Gastroesophageal sphincter (tissue), 4 donors: Measurements from ENCODE around the gene ID3. TPM values are rescaled to one million over a fixed set of nuclear protein-coding genes. Genes with fewer than 3 reads are reported as not detected.

ENCODE experiments used
- ATAC-seq: fragments of 150-250 bp; one replicate; pipeline ENCODE4 v1.9.1; 2016; ENCODE audit warnings: mild to moderate bottlenecking, moderate library complexity
- H3K27ac ChIP-seq, 4 donors: fragments of 200-600 bp; sonication (generic) in 3 of 4; 1 replicate in 3 of 4; 2 replicates in 1 of 4; pipeline ENCODE4 v1.5.1; 2016 to 2019
- H3K27me3 ChIP-seq: fragments of 200-600 bp; sonication (generic); one replicate; pipeline ENCODE4 v1.5.1; 2019
- H3K36me3 ChIP-seq, 2 donors: fragments of 200-600 bp; sonication (generic); one replicate each; pipeline ENCODE4 v1.5.1; 2019; ENCODE audit warnings: control low read depth in 1 of 2
- H3K4me1 ChIP-seq, 3 donors: fragments of 200-600 bp; sonication (generic); 1 replicate in 2 of 3; 2 replicates in 1 of 3; pipeline ENCODE4 v1.5.1; 2016 to 2019; ENCODE audit warnings: control low read depth in 2 of 3
- H3K4me3 ChIP-seq, 2 donors: fragments of 200-600 bp; sonication (generic); one replicate each; pipeline ENCODE4 v1.5.1; 2019; ENCODE audit warnings: mild to moderate bottlenecking in 1 of 2, moderate library complexity in 1 of 2
- H3K9me3 ChIP-seq, 3 donors: fragments of 200-600 bp; sonication (generic); one replicate each; pipeline ENCODE4 v1.5.1; 2017 to 2019; ENCODE audit warnings: control low read depth in 2 of 3
- EP300 ChIP-seq: sonication (generic); formaldehyde crosslinking; IDR thresholded peaks from one replicate; pipeline ENCODE4 v1.6.1; 2017; ENCODE audit warnings: antibody characterized with exemption, mild to moderate bottlenecking
- POLR2A ChIP-seq, 2 donors: fragments of 450-650 bp; IDR thresholded peaks; one replicate each; pipeline ENCODE4 v1.6.1; 2017; ENCODE audit warnings: antibody characterized with exemption in 2 of 2, mild to moderate bottlenecking in 2 of 2, moderate library complexity in 1 of 2
- POLR2AphosphoS5 ChIP-seq: sonication (generic); formaldehyde crosslinking; IDR thresholded peaks from one replicate; pipeline ENCODE4 v1.6.1; 2017; ENCODE audit warnings: antibody characterized with exemption
- WGBS, 2 donors: methylation state at CpG; one replicate each; pipeline ENCODE4 v1.1.5; 2018; ENCODE audit warnings: low coverage in 1 of 2; 5-methylcytosine and 5-hydroxymethylcytosine counted together
- total RNA-seq, 4 donors: library from RNA; depleted of rRNA; stranded (reverse); fragments of >200 nt; gene quantifications; one replicate each; pipeline ENCODE4 v1.1.0, GENCODE V29; 2016
- TF ChIP-seq, protein P1 (sequence below), 4 experiments: fragments of 200-600 bp in 2 of 4; fragments of 450-650 bp in 2 of 4; sonication (generic) in 1 of 4; IDR thresholded peaks; one replicate each; pipeline ENCODE4 v1.5.1; 2017 to 2019; ENCODE audit warnings: antibody characterized with exemption in 4 of 4, mild to moderate bottlenecking in 2 of 4, moderate library complexity in 2 of 4

ID3 gene
- total RNA-seq, 4 donors from 2014 or later = 144 to 270 (median 221) TPM

DNA sequence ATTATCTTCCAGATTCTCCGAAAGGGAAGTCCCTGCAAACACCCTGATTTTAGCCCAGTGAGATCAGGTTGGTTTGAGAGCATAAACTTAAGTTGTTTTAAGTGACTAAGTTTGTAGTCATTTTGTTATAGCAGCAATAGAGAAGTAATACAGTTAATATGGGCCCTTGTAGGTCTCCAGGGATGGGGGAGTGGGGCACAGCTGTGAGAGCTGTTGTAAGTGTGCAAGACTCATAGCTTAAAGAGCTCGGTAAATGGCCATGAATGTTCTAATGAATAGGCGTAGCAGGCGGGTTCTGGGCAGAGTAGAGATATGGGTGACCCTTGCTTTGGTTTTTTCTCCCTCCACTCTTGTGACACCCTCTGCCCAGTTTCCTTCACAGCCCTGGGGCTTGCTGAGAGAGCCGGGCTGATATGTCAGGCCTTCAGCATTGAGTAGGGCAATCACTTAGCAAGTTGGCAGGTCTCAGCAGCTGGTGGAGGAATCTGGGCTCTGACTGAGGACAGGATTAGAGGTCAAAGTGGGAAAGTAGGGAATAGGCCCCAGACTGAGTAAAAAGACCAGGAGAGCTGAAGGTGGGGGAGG, 16.0 kb upstream of the ID3 start:
- peak overlapping the region; percentile 86 to 95 (median 88) for H3K27ac ChIP-seq
- ATAC-seq = no peak
- TF ChIP-seq POLR2A (IDR thresholded peaks at IDR 0.05) (no peak), EP300 (no peak), POLR2AphosphoS5 (no peak)
- TF ChIP-seq, protein P1, sequence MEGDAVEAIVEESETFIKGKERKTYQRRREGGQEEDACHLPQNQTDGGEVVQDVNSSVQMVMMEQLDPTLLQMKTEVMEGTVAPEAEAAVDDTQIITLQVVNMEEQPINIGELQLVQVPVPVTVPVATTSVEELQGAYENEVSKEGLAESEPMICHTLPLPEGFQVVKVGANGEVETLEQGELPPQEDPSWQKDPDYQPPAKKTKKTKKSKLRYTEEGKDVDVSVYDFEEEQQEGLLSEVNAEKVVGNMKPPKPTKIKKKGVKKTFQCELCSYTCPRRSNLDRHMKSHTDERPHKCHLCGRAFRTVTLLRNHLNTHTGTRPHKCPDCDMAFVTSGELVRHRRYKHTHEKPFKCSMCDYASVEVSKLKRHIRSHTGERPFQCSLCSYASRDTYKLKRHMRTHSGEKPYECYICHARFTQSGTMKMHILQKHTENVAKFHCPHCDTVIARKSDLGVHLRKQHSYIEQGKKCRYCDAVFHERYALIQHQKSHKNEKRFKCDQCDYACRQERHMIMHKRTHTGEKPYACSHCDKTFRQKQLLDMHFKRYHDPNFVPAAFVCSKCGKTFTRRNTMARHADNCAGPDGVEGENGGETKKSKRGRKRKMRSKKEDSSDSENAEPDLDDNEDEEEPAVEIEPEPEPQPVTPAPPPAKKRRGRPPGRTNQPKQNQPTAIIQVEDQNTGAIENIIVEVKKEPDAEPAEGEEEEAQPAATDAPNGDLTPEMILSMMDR (IDR thresholded peaks at IDR 0.05) = no peak

DNA sequence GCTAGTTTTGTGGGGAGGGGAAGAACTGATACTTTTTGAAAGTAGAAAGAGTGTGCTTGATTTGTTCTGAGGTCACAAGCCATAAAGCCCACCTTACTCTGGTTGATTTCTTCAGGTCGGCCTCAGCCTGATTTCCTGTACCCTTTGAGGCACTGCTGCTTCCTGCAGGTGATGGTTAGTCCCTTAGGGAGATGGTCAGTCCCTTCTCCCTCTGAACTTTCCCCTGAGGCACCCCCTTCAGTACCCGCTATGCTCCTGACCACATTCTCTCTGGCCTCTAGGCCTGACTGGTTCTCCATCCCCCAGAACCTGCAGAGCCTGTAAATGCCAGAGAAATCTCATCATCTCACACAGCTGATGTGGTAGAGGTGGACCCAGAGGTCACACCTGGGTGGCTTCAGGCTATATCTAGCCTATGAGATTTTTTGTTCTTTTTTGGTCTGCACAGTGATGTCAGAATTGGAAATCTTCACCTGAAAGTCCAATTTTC, 15.0 kb upstream of the ID3 start:
- peak overlapping the region in 2 of 4 donors; percentile 39 to 86 for H3K27ac ChIP-seq
- no peaks in the 10 kb centered on the region for H3K36me3 ChIP-seq
- peaks cover 12 to 41% (median 25%) of the 10 kb centered on the region in 3 donors for H3K4me1 ChIP-seq
- 85 to 100% methylated on average over 1 to 2 of the region's 2 CpGs for WGBS, 2 donors
- no peak for ATAC-seq
- no peak overlapping the region for H3K4me3 ChIP-seq
- H3K9me3 ChIP-seq = no peaks in the 10 kb centered on the region
- no peaks in the 10 kb centered on the region for H3K27me3 ChIP-seq
- TF ChIP-seq POLR2A (IDR thresholded peaks at IDR 0.05) (no peak), POLR2AphosphoS5 (no peak), EP300 (no peak)
- TF ChIP-seq, protein P1 (IDR thresholded peaks at IDR 0.05) = no peak

More for the DNA sequence above, 16.0 kb upstream of the ID3 start:
- Histone ChIP-seq H3K36me3 (no peaks in the 10 kb centered on the region), H3K4me1 (peaks cover 12 to 39% (median 23%) of the 10 kb centered on the region in 3 donors), H3K27me3 (no peaks in the 10 kb centered on the region), H3K9me3 (no peaks in the 10 kb centered on the region), H3K4me3 (no peak overlapping the region)
- 68 to 76% methylated on average over 4 of the region's 5 CpGs for WGBS, 2 donors

DNA sequence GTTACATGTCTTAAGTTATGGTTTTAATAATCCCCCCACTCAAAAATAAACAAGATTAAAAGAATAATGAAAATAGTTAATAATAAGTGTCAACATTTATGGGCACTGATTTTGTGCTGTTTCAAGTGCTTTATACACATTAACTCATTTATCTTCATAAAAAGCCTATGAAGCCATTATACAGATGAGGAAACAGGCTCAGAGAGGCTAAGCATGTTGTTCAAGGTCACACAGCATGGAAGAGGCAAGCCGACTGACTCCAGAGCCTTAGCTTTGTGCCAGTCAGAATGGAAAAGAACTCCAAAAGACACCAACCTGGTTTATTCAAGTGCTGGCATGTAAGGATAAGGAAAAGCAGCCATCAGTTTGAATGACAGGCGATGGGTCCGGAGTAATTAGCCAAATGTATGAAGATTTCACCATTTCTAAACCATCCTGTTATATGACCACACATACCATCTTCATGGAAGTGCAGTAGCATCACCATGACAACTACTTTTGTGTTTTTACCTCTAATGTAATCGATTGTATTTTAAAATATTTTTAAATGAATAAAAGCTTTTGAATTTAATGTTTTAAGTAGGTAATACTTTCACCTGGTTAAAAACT, 14.4 kb upstream of the ID3 start:
- ATAC-seq = no peak
- 72 to 84% methylated on average over 4 of the region's 4 CpGs for WGBS, 2 donors
- H3K36me3 ChIP-seq = no peaks in the 10 kb centered on the region
- H3K27me3 ChIP-seq = no peaks in the 10 kb centered on the region
- H3K4me3 ChIP-seq = no peak overlapping the region
- H3K9me3 ChIP-seq = no peaks in the 10 kb centered on the region
- peaks cover 12 to 45% (median 30%) of the 10 kb centered on the region in 3 donors for H3K4me1 ChIP-seq
- TF ChIP-seq POLR2AphosphoS5 = no peak
- TF ChIP-seq POLR2A (IDR thresholded peaks at IDR 0.05) = no peak
- no peak for TF ChIP-seq EP300
- TF ChIP-seq, protein P1 (IDR thresholded peaks at IDR 0.05) = no peak
- no peak overlapping the region for H3K27ac ChIP-seq

DNA sequence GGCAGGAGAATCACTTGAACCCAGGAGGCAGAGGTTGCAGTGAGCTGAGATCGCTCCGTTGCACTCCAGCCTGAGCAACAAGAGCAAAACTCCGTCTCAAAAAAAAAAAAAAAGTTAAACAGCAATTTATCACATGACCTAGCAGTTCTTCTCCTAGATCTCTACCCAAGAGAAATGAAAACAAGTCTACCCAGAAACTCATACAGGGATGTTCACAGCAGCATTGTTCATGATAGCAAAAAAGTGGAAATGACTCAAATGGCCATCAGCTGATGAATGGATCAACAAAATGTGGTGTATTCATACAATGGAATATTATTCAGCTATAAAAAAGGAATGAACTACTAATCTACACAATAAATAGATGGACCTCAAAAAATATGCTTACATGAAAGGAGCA, 12.2 kb upstream of the ID3 start:
- Histone ChIP-seq H3K36me3 (no peaks in the 10 kb centered on the region), H3K27ac (no peak overlapping the region), H3K27me3 (no peaks in the 10 kb centered on the region), H3K4me1 (peaks cover 6 to 44% (median 15%) of the 10 kb centered on the region in 3 donors), H3K9me3 (no peaks in the 10 kb centered on the region), H3K4me3 (no peak overlapping the region)
- 38% methylated on average over 1 of the region's 3 CpGs; no CpG with 5 or more reads in 1 of the 2 donors for WGBS, 2 donors
- no peak for ATAC-seq
- TF ChIP-seq, protein P1 (IDR thresholded peaks at IDR 0.05) = no peak
- TF ChIP-seq POLR2AphosphoS5 = no peak
- TF ChIP-seq EP300 = no peak
- no peak for TF ChIP-seq POLR2A (IDR thresholded peaks at IDR 0.05)
